ENCODE data around the gene ZNF436.
A peak's percentile ranks its signal among the peaks of the same experiment; 100 is the strongest.

Gene ZNF436

DNA sequence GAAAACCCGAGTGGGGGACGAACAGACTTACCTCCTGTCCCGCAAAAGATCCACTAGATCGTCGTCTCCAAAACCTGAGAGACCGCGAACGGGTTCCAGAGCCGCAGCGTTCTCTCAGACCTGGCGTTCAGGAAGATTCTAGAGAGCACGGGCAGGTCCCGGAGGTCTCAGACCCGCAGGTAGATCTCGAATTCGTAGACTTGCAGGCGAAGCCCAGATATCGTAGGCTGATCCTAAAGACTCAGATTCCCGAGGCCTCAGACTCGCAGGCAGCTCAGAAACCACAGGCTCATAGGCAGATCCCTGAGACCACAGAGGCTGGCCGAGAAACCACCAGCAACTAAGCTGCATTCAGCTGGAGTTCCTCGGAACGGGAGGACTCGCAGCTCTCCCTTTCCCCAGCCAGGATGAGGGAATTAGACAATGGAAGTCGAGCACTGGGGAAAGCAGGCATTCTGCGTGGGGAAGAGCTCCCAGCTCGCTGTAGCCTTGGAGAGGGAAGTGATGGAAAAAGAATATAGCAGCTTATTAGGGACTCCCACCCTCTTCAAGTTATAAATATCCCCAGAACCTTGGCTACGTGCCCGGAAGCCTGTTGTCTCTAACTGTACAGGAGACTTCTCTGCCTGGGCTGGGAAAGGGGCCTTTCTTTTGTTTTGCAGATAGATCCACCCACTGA, at the start of gene ZNF436:
ZNF436 (minus strand) TSS at position 502 of the 679 bp plus-strand sequence. CDS start 1,831 bp downstream, outside the sequence.
- H3K9ac ChIP-seq (ENCODE audit: low read length): peak within 1 kb of the TSS; percentile 97
- H3K4me1 ChIP-seq (ENCODE audit: control insufficient read depth, insufficient read depth, low read length): peaks cover 55% of the 10 kb centered on the region
- H3K27me3 ChIP-seq (replicated peaks; ENCODE audit: control insufficient read depth, insufficient read depth, low read length): no peaks in the 10 kb centered on the region
- peaks cover 29% of the 10 kb centered on the region for H3K36me3 ChIP-seq (ENCODE audit: control insufficient read depth, insufficient read depth, low read length, severe bottlenecking)
- H3K9me3 ChIP-seq (ENCODE audit: control insufficient read depth, low read length): peaks cover 4% of the 10 kb centered on the region
- DNase-seq (ENCODE audit: low read depth): peak; percentile 89
- H3K4me3 ChIP-seq (ENCODE audit: low read length): peak within 1 kb of the TSS; percentile 99

DNA sequence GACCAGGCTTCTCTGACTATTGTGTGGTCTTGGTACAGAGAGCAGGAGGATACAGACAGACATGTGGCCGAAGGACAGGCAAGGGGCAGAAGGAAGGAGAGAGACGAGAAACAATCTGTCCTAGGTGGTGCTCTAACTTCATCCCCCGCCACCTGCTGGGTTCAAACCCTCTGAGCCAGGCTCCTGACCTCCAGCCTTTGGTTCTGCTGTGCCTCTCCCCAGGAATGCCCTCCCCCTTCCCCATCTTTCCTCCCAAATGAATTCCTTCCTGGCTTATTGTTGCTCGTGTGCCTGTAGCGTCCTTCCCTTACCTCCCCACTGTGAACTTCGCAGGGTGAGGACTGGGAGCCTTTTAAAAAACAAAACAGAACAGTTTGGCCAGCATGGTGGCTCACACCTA, 49.5 kb upstream of the ZNF436 start:
- Histone ChIP-seq H3K36me3 (ENCODE audit: control insufficient read depth, insufficient read depth, low read length, severe bottlenecking) (peaks cover 7% of the 10 kb centered on the region), H3K9ac (ENCODE audit: low read length) (no peak overlapping the region), H3K4me1 (ENCODE audit: control insufficient read depth, insufficient read depth, low read length) (peaks cover 35% of the 10 kb centered on the region), H3K9me3 (ENCODE audit: control insufficient read depth, low read length) (no peaks in the 10 kb centered on the region), H3K27me3 (replicated peaks; ENCODE audit: control insufficient read depth, insufficient read depth, low read length) (no peaks in the 10 kb centered on the region), H3K4me3 (ENCODE audit: low read length) (no peak overlapping the region)
- no peak for DNase-seq (ENCODE audit: low read depth)

DNA sequence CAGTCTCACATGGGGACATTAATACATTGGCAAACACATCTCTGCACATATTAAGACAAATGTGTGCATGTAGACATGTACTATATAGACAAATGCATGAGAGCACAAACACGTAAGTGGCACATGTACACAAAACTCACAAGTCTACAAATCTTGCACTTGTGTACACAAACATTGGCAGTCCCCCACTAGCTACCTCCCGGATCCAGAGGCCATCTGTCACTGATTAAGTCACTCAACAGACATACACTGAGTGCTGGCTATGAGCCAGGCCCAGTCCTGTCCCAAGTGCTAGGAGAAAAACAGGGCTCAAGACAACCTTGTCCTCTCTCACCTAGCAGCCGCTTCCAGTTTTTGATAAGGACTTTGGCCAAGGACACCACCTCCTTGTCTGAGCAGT, 47.9 kb upstream of the ZNF436 start:
- no peak overlapping the region for H3K4me3 ChIP-seq (ENCODE audit: low read length)
- peaks cover 7% of the 10 kb centered on the region for H3K36me3 ChIP-seq (ENCODE audit: control insufficient read depth, insufficient read depth, low read length, severe bottlenecking)
- H3K27me3 ChIP-seq (replicated peaks; ENCODE audit: control insufficient read depth, insufficient read depth, low read length): no peaks in the 10 kb centered on the region
- peak; percentile 39 for DNase-seq (ENCODE audit: low read depth)
- H3K9ac ChIP-seq (ENCODE audit: low read length): no peak overlapping the region
- H3K9me3 ChIP-seq (ENCODE audit: control insufficient read depth, low read length): no peaks in the 10 kb centered on the region
- peaks cover 23% of the 10 kb centered on the region for H3K4me1 ChIP-seq (ENCODE audit: control insufficient read depth, insufficient read depth, low read length)

DNA sequence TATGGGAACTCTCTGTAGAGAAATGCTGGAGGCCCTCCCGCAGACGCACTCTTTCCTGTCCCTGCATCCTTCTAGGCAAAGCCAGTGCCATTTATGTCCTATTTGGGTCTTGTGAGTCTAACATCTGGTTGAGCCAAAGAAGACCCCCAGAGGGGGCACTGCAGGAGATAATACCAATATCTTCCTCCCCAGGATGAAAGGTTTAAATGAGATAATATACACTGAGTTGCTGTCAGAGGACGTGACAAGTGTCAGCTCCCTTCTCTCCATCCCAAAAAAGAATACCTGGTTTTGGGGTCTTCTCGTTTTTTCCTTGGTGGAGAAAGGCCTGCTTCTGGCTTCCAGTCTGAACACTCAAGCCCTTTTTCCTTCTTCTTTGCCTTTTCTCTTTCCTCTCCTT, 47.3 kb upstream of the ZNF436 start:
- no peaks in the 10 kb centered on the region for H3K9me3 ChIP-seq (ENCODE audit: control insufficient read depth, low read length)
- H3K4me1 ChIP-seq (ENCODE audit: control insufficient read depth, insufficient read depth, low read length): peaks cover 19% of the 10 kb centered on the region
- H3K27me3 ChIP-seq (replicated peaks; ENCODE audit: control insufficient read depth, insufficient read depth, low read length): no peaks in the 10 kb centered on the region
- peaks cover 7% of the 10 kb centered on the region for H3K36me3 ChIP-seq (ENCODE audit: control insufficient read depth, insufficient read depth, low read length, severe bottlenecking)
- DNase-seq (ENCODE audit: low read depth): no peak
- no peak overlapping the region for H3K4me3 ChIP-seq (ENCODE audit: low read length)
- no peak overlapping the region for H3K9ac ChIP-seq (ENCODE audit: low read length)

DNA sequence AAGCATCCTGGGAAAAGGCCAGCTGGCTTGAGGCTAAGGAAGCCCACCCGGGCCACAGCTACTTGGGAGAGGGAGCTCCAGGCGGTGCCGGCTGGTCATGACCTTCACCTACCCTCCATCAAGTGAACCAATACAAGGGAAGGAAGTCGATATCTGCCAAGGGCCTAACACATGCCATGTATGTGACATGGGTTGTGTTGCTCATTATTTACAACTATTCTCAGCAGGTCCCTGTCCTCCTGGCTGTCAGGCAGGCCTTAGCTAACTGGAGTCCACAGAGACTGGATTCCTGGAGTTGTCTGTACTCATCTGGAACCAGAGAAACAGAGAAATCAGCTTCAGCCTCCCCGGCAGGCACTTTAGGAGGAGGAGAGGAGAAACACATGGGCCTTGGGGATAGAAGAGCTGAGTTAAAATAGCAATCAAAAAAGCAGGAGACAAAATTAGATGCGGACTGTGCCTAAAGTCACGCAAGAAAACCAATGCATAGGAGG, 39.2 kb upstream of the ZNF436 start:
- H3K9ac ChIP-seq (ENCODE audit: low read length): no peak overlapping the region
- no peaks in the 10 kb centered on the region for H3K9me3 ChIP-seq (ENCODE audit: control insufficient read depth, low read length)
- no peak overlapping the region for H3K4me3 ChIP-seq (ENCODE audit: low read length)
- DNase-seq (ENCODE audit: low read depth): no peak
- peaks cover 24% of the 10 kb centered on the region for H3K4me1 ChIP-seq (ENCODE audit: control insufficient read depth, insufficient read depth, low read length)
- H3K27me3 ChIP-seq (replicated peaks; ENCODE audit: control insufficient read depth, insufficient read depth, low read length): no peaks in the 10 kb centered on the region
- peaks cover 6% of the 10 kb centered on the region for H3K36me3 ChIP-seq (ENCODE audit: control insufficient read depth, insufficient read depth, low read length, severe bottlenecking)

DNA sequence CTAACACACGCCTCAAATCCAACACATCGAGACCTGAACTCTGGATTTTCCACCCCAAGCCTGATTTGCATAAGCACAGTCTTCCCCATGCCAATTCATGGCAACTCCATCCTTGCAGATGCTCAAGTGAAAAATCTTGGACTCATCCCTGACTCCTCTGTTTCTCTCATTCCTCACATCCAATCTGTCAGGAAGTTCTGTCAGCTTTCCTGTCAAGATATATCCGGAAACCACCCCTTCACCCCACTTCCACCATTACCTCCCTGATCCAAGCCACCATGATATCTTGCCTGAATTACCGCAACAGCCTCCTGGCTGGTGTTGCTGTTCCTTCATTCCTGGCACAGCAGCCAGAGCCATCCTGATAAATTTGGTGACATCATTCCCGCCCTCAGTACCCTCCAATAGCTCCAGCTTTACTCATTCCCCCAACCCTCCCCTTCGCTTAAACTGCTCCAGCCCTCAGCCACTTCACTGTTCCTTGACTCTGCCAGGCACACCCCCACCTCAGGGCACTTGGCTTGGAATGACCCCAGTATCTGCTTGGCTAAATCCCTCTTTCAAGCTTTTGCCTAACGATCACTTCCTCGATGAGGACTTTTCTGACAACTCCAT, 37.5 kb upstream of the ZNF436 start:
- Histone ChIP-seq H3K9me3 (ENCODE audit: control insufficient read depth, low read length) (no peaks in the 10 kb centered on the region), H3K4me3 (ENCODE audit: low read length) (no peak overlapping the region), H3K4me1 (ENCODE audit: control insufficient read depth, insufficient read depth, low read length) (peaks cover 38% of the 10 kb centered on the region), H3K9ac (ENCODE audit: low read length) (no peak overlapping the region), H3K36me3 (ENCODE audit: control insufficient read depth, insufficient read depth, low read length, severe bottlenecking) (peaks cover 6% of the 10 kb centered on the region), H3K27me3 (replicated peaks; ENCODE audit: control insufficient read depth, insufficient read depth, low read length) (no peaks in the 10 kb centered on the region)
- no peak for DNase-seq (ENCODE audit: low read depth)

DNA sequence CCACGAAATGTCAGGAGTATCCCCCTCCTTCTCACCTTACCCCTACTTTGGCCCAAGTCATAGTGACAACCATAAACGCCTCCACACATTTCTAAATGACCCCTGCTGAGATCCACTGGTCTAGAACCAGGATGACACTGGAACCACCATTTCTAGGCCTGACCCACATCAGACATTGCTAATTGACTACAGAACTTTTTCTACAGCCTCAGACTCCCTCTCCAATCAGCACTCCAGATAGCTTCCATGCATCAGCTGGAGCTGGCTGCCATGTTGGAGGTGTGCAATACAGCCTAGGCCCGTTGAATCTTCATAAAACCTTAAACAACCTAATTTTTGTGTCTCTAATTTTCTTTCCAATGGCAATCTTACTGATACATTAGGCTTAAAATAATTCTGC, 36.3 kb upstream of the ZNF436 start:
- Histone ChIP-seq H3K27me3 (replicated peaks; ENCODE audit: control insufficient read depth, insufficient read depth, low read length) (no peaks in the 10 kb centered on the region), H3K4me1 (ENCODE audit: control insufficient read depth, insufficient read depth, low read length) (peaks cover 34% of the 10 kb centered on the region), H3K9ac (ENCODE audit: low read length) (no peak overlapping the region), H3K9me3 (ENCODE audit: control insufficient read depth, low read length) (no peaks in the 10 kb centered on the region), H3K4me3 (ENCODE audit: low read length) (no peak overlapping the region), H3K36me3 (ENCODE audit: control insufficient read depth, insufficient read depth, low read length, severe bottlenecking) (peaks cover 6% of the 10 kb centered on the region)
- no peak for DNase-seq (ENCODE audit: low read depth)

DNA sequence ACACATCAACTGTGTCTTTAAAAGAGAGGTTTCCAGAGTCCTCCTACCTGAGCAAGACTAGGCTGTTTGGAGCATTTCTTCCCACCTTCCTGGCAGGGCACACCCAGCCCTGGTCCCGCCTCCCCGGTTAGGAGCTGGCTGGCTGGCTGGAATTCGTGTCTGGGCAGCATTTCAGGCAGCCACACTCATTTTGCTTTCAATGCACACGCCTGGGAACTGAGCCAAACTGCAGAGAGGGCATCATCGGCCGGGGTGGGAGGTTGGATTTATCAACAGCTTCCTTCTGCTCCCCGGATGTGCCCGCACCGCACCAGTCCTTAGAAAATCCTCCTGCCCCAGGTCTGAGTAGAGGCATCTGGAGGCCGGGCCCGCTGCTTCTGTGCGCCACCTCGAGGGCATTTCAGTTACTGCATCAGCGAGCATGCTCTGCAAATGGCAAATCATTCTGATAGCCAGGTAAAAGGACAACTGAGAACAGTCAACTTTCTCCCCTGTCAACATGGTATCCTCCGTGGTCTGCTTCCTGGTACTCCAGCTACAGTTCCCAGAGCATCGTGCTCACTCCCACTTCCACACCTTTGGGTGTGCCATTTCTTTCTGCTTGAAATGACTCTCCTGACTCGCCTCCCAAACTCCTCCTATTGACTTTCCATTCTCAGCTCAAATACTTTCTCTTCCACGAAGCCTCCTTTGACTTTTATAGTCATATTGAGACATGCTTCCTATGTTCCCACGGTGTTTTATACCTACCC, 34.3 kb upstream of the ZNF436 start:
- H3K27me3 ChIP-seq (replicated peaks; ENCODE audit: control insufficient read depth, insufficient read depth, low read length): no peaks in the 10 kb centered on the region
- peaks cover 46% of the 10 kb centered on the region for H3K4me1 ChIP-seq (ENCODE audit: control insufficient read depth, insufficient read depth, low read length)
- H3K9me3 ChIP-seq (ENCODE audit: control insufficient read depth, low read length): no peaks in the 10 kb centered on the region
- H3K36me3 ChIP-seq (ENCODE audit: control insufficient read depth, insufficient read depth, low read length, severe bottlenecking): peaks cover 6% of the 10 kb centered on the region
- DNase-seq (ENCODE audit: low read depth): peak; percentile 92
- no peak overlapping the region for H3K4me3 ChIP-seq (ENCODE audit: low read length)
- H3K9ac ChIP-seq (ENCODE audit: low read length): peak overlapping the region; percentile 48

DNA sequence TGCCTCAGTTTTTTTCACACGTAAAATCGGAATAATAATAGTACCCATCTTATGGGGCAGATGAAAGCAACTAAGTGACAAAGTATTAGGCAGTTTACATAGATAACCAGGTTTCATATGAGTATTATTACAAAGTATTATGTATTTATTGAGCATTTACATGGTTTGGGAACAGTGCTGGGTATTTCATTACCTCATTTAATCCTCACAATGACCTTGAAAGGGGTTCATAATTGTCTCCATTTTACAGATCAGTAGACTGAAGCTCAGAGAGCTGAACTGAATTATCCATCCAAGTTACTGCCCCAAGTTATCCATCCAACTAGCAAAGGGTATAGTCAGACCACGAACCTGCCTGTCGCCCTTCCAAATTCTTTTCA, 33.7 kb upstream of the ZNF436 start:
- Histone ChIP-seq H3K9me3 (ENCODE audit: control insufficient read depth, low read length) (no peaks in the 10 kb centered on the region), H3K4me1 (ENCODE audit: control insufficient read depth, insufficient read depth, low read length) (peaks cover 46% of the 10 kb centered on the region), H3K4me3 (ENCODE audit: low read length) (no peak overlapping the region), H3K9ac (ENCODE audit: low read length) (peak overlapping the region; percentile 48), H3K27me3 (replicated peaks; ENCODE audit: control insufficient read depth, insufficient read depth, low read length) (no peaks in the 10 kb centered on the region), H3K36me3 (ENCODE audit: control insufficient read depth, insufficient read depth, low read length, severe bottlenecking) (peaks cover 2% of the 10 kb centered on the region)
- no peak for DNase-seq (ENCODE audit: low read depth)

DNA sequence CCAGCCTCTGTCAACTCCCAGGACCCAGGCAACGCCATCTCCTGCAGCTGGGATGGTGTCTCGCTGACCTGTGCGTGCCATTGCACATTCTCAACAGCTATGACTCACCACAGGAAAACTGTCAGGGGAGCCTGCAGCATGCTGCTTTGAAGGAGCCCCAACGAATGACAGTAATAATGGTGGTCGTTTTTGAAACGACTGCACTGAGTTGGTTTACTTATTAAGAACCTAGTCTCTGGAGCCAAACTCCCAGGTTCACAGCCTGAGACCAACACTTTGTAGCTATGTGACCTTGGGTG, 33.4 kb upstream of the ZNF436 start:
- H3K4me1 ChIP-seq (ENCODE audit: control insufficient read depth, insufficient read depth, low read length): peaks cover 46% of the 10 kb centered on the region
- peak; percentile 82 for DNase-seq (ENCODE audit: low read depth)
- no peaks in the 10 kb centered on the region for H3K9me3 ChIP-seq (ENCODE audit: control insufficient read depth, low read length)

DNA sequence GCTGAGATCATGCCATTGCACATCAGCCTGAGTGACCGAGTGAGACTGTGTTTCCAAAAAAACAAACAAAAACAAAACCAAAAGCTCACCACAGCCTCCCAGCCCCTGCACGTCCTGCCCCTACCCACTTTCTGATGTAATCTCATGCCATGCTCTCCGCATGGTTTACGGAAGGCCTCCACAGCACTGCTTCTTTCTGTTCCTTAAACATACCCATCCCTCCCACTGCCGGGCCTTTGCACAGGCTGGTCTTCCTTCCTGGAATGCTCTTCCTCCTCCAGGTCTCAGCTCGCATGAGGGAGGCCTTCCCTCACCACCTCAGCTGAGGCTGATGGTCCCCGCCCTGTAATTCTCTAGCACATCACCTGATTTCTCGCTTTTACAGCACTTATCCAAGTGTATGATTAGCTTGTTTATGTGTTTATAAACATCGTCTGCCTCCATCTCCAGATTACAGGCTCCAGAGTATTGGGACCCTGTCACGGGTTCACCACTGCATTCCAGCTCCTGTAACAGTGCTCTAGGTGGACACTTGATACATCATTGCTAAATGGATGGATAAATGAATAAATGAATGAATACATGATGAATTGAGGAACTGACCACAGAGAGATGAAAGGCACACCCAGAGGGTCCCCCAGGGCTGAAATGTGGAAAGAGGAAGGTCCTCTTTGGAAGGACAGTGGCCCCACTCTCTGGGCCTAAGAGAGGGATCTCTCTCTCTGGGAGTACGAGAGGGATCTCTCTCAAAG, 32.8 kb upstream of the ZNF436 start:
- H3K9me3 ChIP-seq (ENCODE audit: control insufficient read depth, low read length): no peaks in the 10 kb centered on the region
- peaks cover 3% of the 10 kb centered on the region for H3K36me3 ChIP-seq (ENCODE audit: control insufficient read depth, insufficient read depth, low read length, severe bottlenecking)
- no peaks in the 10 kb centered on the region for H3K27me3 ChIP-seq (replicated peaks; ENCODE audit: control insufficient read depth, insufficient read depth, low read length)
- H3K4me3 ChIP-seq (ENCODE audit: low read length): no peak overlapping the region
- peak; percentile 12 for DNase-seq (ENCODE audit: low read depth)
- H3K9ac ChIP-seq (ENCODE audit: low read length): no peak overlapping the region
- H3K4me1 ChIP-seq (ENCODE audit: control insufficient read depth, insufficient read depth, low read length): peaks cover 46% of the 10 kb centered on the region

More for the DNA sequence above, 33.4 kb upstream of the ZNF436 start:
- no peak overlapping the region for H3K4me3 ChIP-seq (ENCODE audit: low read length)
- H3K36me3 ChIP-seq (ENCODE audit: control insufficient read depth, insufficient read depth, low read length, severe bottlenecking): no peaks in the 10 kb centered on the region
- no peaks in the 10 kb centered on the region for H3K27me3 ChIP-seq (replicated peaks; ENCODE audit: control insufficient read depth, insufficient read depth, low read length)
- peak overlapping the region; percentile 48 for H3K9ac ChIP-seq (ENCODE audit: low read length)

Measured in adipocyte (in vitro differentiated cells).